Measurements from ENCODE around the gene RERE.
A peak's percentile ranks its signal among the peaks of the same experiment; 100 is the strongest.

Gene RERE

GRCh38 chr1:8520483-8520966, 296.9 kb downstream of the RERE start:
- Histone ChIP-seq H3K4me2 (ENCODE audit: insufficient read depth, low read length) (no peak overlapping the region), H3K79me2 (ENCODE audit: insufficient read depth, low read length) (peaks cover 31% of the 10 kb centered on the region)
- no peak for DNase-seq

GRCh38 chr1:8519167-8519566, 298.3 kb downstream of the RERE start:
- DNase-seq (no peak), ATAC-seq (ENCODE audit: insufficient read depth, low read depth) (no peak)
- Histone ChIP-seq H3K9ac (ENCODE audit: low read depth, low read length) (no peak overlapping the region), H3K4me1 (ENCODE audit: insufficient read depth, low read length) (peaks cover 33% of the 10 kb centered on the region), H4K20me1 (ENCODE audit: insufficient read depth, low read length) (no peaks in the 10 kb centered on the region), H3K27ac (ENCODE audit: low read length) (no peak overlapping the region), H3K4me2 (ENCODE audit: insufficient read depth, low read length) (no peak overlapping the region), H3K4me3 (ENCODE audit: low read depth in 1 of 2, low read length in 2 of 2) (no peak overlapping the region), H3K79me2 (ENCODE audit: insufficient read depth, low read length) (peaks cover 26% of the 10 kb centered on the region), H3K36me3 (ENCODE audit: insufficient read depth, low read length) (0 out of 2 replicates have a peak, but pooled peaks cover 3% of the 10 kb centered on the region), H3K9me3 (ENCODE audit: insufficient read depth, low read length, severe bottlenecking) (no peaks in the 10 kb centered on the region), H3K27me3 (ENCODE audit: insufficient read depth, low read length, poor library complexity) (no peaks in the 10 kb centered on the region), H2AFZ (ENCODE audit: low read depth, low read length) (no peak overlapping the region)
- TF ChIP-seq CTCF (IDR thresholded peaks at IDR 0.05; ENCODE audit: borderline replicate concordance, extremely low read depth, low read length, poor library complexity, severe bottlenecking): no peak
- TF ChIP-seq EZH2 (IDR thresholded peaks at IDR 0.05; ENCODE audit: borderline replicate concordance, low read depth, low read length, severe bottlenecking): no peak

More at GRCh38 chr1:8520483-8520966, 296.9 kb downstream of the RERE start:
- Histone ChIP-seq H4K20me1 (ENCODE audit: insufficient read depth, low read length) (no peaks in the 10 kb centered on the region), H3K9me3 (ENCODE audit: insufficient read depth, low read length, severe bottlenecking) (no peaks in the 10 kb centered on the region), H3K9ac (ENCODE audit: low read depth, low read length) (no peak overlapping the region), H2AFZ (ENCODE audit: low read depth, low read length) (no peak overlapping the region), H3K27ac (ENCODE audit: low read length) (no peak overlapping the region), H3K36me3 (ENCODE audit: insufficient read depth, low read length) (0 out of 2 replicates have a peak, but pooled peaks cover 1% of the 10 kb centered on the region), H3K4me1 (ENCODE audit: insufficient read depth, low read length) (peaks cover 47% of the 10 kb centered on the region), H3K4me3 (ENCODE audit: low read depth in 1 of 2, low read length in 2 of 2) (no peak overlapping the region), H3K27me3 (ENCODE audit: insufficient read depth, low read length, poor library complexity) (no peaks in the 10 kb centered on the region)
- no peak for ATAC-seq (ENCODE audit: insufficient read depth, low read depth)
- no peak for TF ChIP-seq CTCF (IDR thresholded peaks at IDR 0.05; ENCODE audit: borderline replicate concordance, extremely low read depth, low read length, poor library complexity, severe bottlenecking)

GRCh38 chr1:8518490-8518801, 299.0 kb downstream of the RERE start:
- peaks cover 23% of the 10 kb centered on the region for H3K79me2 ChIP-seq (ENCODE audit: insufficient read depth, low read length)

More at GRCh38 chr1:8518490-8518801, 299.0 kb downstream of the RERE start:
- Histone ChIP-seq H3K4me1 (ENCODE audit: insufficient read depth, low read length) (peaks cover 28% of the 10 kb centered on the region), H3K4me3 (ENCODE audit: low read depth in 1 of 2, low read length in 2 of 2) (no peak overlapping the region), H3K4me2 (ENCODE audit: insufficient read depth, low read length) (no peak overlapping the region), H4K20me1 (ENCODE audit: insufficient read depth, low read length) (no peaks in the 10 kb centered on the region), H3K9ac (ENCODE audit: low read depth, low read length) (no peak overlapping the region), H3K27me3 (ENCODE audit: insufficient read depth, low read length, poor library complexity) (no peaks in the 10 kb centered on the region), H3K9me3 (ENCODE audit: insufficient read depth, low read length, severe bottlenecking) (no peaks in the 10 kb centered on the region), H3K36me3 (ENCODE audit: insufficient read depth, low read length) (0 out of 2 replicates have a peak, but pooled peaks cover 3% of the 10 kb centered on the region), H2AFZ (ENCODE audit: low read depth, low read length) (no peak overlapping the region), H3K27ac (ENCODE audit: low read length) (peak overlapping the region; percentile 74; the same call in 1 of the 2 replicates)
- DNase-seq (no peak), ATAC-seq (ENCODE audit: insufficient read depth, low read depth) (no peak)
- TF ChIP-seq EZH2 (IDR thresholded peaks at IDR 0.05; ENCODE audit: borderline replicate concordance, low read depth, low read length, severe bottlenecking) (no peak), CTCF (IDR thresholded peaks at IDR 0.05; ENCODE audit: borderline replicate concordance, extremely low read depth, low read length, poor library complexity, severe bottlenecking) (no peak)
